ENCODE data around the gene MBD3L3. TPM values are rescaled to one million over a fixed set of nuclear protein-coding genes. Genes with fewer than 3 reads are reported as not detected.

MBD3L3 gene
- total RNA-seq, 1 experiment from 2014 or later = not detected

DNA sequence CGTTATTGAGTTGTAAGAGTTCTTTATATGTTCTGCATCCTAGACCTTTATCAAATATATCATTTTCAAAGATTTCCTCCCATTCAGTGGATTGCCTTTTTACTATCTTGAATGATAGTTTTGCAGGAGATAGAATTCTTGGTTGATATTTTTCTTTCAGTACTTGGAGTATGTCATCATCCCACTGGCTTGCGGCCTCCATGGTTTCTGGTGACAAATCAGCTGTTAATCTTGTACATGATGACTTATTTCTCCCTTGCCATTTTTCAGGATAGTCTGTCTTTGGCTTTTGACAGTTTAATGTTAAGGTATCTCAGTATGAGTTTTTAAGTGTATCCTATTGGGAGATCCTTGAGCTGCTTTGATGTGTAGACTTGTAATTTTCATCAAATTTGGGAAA lies 19.5 kb upstream of the MBD3L3 start:
- Mint-ChIP-seq H3K27ac (ENCODE audit: unreplicated experiment) (no peak overlapping the region), H3K27me3 (ENCODE audit: insufficient read depth, unreplicated experiment) (no peaks in the 10 kb centered on the region), H3K36me3 (ENCODE audit: insufficient read depth, unreplicated experiment) (peaks cover 97% of the 10 kb centered on the region), H3K9me3 (ENCODE audit: unreplicated experiment) (peaks cover 36% of the 10 kb centered on the region), H3K4me3 (ENCODE audit: unreplicated experiment) (no peak overlapping the region), H3K4me1 (ENCODE audit: low read depth, unreplicated experiment) (no peaks in the 10 kb centered on the region)
- Histone ChIP-seq H3K4me3 (ENCODE audit: low read depth, low read length) (no peak overlapping the region), H3K27me3 (replicated peaks; ENCODE audit: control insufficient read depth, insufficient read depth, low read length) (no peaks in the 10 kb centered on the region), H3K9me3 (peaks cover 26% of the 10 kb centered on the region), H3K4me1 (no peaks in the 10 kb centered on the region), H3K36me3 (ENCODE audit: control insufficient read depth, insufficient read depth, low read length) (peaks cover 17% of the 10 kb centered on the region)
- DNase-seq = no peak
- BruUV-seq (replicated peaks) = no TSS peak
- intact Hi-C loops (cut with micrococcal nuclease; ENCODE audit: unreplicated experiment) = no loop called here
- CTCF ChIA-PET = no interaction called here
- TF ChIP-seq, protein P1, sequence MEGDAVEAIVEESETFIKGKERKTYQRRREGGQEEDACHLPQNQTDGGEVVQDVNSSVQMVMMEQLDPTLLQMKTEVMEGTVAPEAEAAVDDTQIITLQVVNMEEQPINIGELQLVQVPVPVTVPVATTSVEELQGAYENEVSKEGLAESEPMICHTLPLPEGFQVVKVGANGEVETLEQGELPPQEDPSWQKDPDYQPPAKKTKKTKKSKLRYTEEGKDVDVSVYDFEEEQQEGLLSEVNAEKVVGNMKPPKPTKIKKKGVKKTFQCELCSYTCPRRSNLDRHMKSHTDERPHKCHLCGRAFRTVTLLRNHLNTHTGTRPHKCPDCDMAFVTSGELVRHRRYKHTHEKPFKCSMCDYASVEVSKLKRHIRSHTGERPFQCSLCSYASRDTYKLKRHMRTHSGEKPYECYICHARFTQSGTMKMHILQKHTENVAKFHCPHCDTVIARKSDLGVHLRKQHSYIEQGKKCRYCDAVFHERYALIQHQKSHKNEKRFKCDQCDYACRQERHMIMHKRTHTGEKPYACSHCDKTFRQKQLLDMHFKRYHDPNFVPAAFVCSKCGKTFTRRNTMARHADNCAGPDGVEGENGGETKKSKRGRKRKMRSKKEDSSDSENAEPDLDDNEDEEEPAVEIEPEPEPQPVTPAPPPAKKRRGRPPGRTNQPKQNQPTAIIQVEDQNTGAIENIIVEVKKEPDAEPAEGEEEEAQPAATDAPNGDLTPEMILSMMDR (IDR thresholded peaks at IDR 0.05; ENCODE audit: insufficient read depth in 1 of 2, low read depth in 1 of 2, low read length in 1 of 2, severe bottlenecking in 1 of 2, unreplicated experiment in 1 of 2) = no peak
- POLR2A ChIA-PET = interaction anchor here (0.7 to 0.8 kb wide), 2 partner anchors 9 to 31 kb away, joined by 3 to 6 read pairs; partner anchors contain the start of gene ZNF557

- H3K4me1 Mint-ChIP-seq (ENCODE audit: low read depth, unreplicated experiment) = no peaks in the 10 kb centered on the region
- H3K9me3 ChIP-seq = peaks cover 20% of the 10 kb centered on the region; the same call in 1 of the 2 replicates
These were observed 17.7 kb upstream of the MBD3L3 start for GRCh38 chr19:7076151-7076550.

DNA sequence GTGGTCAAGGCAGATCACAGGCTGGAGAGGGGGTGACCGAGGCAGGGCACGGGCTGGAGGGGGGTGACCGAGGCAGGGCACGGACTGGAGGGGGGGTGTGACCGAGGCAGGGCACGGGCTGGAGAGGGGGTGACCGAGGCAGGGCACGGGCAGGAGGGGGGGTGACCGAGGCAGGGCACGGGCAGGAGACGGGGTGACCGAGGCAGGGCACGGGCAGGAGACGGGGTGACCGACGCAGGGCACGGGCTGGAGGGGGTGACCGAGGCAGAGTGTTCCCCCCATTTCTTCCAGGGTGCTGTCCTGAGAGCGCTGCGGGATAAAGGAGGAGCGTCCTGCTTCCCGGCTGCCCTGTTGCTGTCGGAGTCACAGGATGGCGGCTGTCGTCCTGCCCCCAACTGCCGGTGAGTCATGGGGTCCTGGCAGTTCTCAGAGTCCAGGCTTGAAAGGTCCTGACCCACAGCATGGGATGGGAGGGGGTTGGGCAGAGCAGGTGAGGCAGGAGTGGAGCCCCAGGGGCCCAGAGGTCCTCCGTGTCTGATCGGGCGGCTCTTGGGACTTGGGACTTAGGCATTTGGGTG lies 16.3 kb upstream of the MBD3L3 start:
- peaks cover 14% of the 10 kb centered on the region; the same call in 1 of the 2 replicates for H3K9me3 ChIP-seq
- no peak for DNase-seq
- peaks cover 17% of the 10 kb centered on the region for H3K9me3 Mint-ChIP-seq (ENCODE audit: unreplicated experiment)
- intact Hi-C loops (cut with micrococcal nuclease; ENCODE audit: unreplicated experiment) = no loop called here
- H3K36me3 Mint-ChIP-seq (ENCODE audit: insufficient read depth, unreplicated experiment) = peaks cover 82% of the 10 kb centered on the region
- H3K27me3 Mint-ChIP-seq (ENCODE audit: insufficient read depth, unreplicated experiment) = no peaks in the 10 kb centered on the region
- TF ChIP-seq, protein P1 (IDR thresholded peaks at IDR 0.05; ENCODE audit: insufficient read depth in 1 of 2, low read depth in 1 of 2, low read length in 1 of 2, severe bottlenecking in 1 of 2, unreplicated experiment in 1 of 2) = no peak
- H3K4me1 ChIP-seq = no peaks in the 10 kb centered on the region
- CTCF ChIA-PET = no interaction called here
- no peak overlapping the region for H3K27ac Mint-ChIP-seq (ENCODE audit: unreplicated experiment)
- no peaks in the 10 kb centered on the region for H3K27me3 ChIP-seq (replicated peaks; ENCODE audit: control insufficient read depth, insufficient read depth, low read length)
- H3K4me3 Mint-ChIP-seq (ENCODE audit: unreplicated experiment) = no peak overlapping the region
- no TSS peak for BruUV-seq (replicated peaks)
- H3K4me3 ChIP-seq (ENCODE audit: low read depth, low read length) = no peak overlapping the region
- POLR2A ChIA-PET = no interaction called here
- H3K36me3 ChIP-seq (ENCODE audit: control insufficient read depth, insufficient read depth, low read length) = peaks cover 9% of the 10 kb centered on the region
- H3K4me1 Mint-ChIP-seq (ENCODE audit: low read depth, unreplicated experiment) = no peaks in the 10 kb centered on the region

More at GRCh38 chr19:7076151-7076550, 17.7 kb upstream of the MBD3L3 start:
- H3K9me3 Mint-ChIP-seq (ENCODE audit: unreplicated experiment) = peaks cover 26% of the 10 kb centered on the region
- intact Hi-C loops (cut with micrococcal nuclease; ENCODE audit: unreplicated experiment) = no loop called here
- no TSS peak for BruUV-seq (replicated peaks)
- DNase-seq = no peak
- CTCF ChIA-PET = no interaction called here
- H3K36me3 Mint-ChIP-seq (ENCODE audit: insufficient read depth, unreplicated experiment) = peaks cover 91% of the 10 kb centered on the region
- H3K27me3 Mint-ChIP-seq (ENCODE audit: insufficient read depth, unreplicated experiment) = no peaks in the 10 kb centered on the region
- no peak overlapping the region for H3K4me3 ChIP-seq (ENCODE audit: low read depth, low read length)
- H3K4me3 Mint-ChIP-seq (ENCODE audit: unreplicated experiment) = no peak overlapping the region
- no peak overlapping the region for H3K27ac Mint-ChIP-seq (ENCODE audit: unreplicated experiment)
- POLR2A ChIA-PET = no interaction called here
- H3K36me3 ChIP-seq (ENCODE audit: control insufficient read depth, insufficient read depth, low read length) = peaks cover 12% of the 10 kb centered on the region
- H3K27me3 ChIP-seq (replicated peaks; ENCODE audit: control insufficient read depth, insufficient read depth, low read length) = no peaks in the 10 kb centered on the region
- TF ChIP-seq, protein P1 (IDR thresholded peaks at IDR 0.05; ENCODE audit: insufficient read depth in 1 of 2, low read depth in 1 of 2, low read length in 1 of 2, severe bottlenecking in 1 of 2, unreplicated experiment in 1 of 2) = no peak
- H3K4me1 ChIP-seq = no peaks in the 10 kb centered on the region
